ENCODE results near the gene DNMT1.

The DNMT1 gene

DNA sequence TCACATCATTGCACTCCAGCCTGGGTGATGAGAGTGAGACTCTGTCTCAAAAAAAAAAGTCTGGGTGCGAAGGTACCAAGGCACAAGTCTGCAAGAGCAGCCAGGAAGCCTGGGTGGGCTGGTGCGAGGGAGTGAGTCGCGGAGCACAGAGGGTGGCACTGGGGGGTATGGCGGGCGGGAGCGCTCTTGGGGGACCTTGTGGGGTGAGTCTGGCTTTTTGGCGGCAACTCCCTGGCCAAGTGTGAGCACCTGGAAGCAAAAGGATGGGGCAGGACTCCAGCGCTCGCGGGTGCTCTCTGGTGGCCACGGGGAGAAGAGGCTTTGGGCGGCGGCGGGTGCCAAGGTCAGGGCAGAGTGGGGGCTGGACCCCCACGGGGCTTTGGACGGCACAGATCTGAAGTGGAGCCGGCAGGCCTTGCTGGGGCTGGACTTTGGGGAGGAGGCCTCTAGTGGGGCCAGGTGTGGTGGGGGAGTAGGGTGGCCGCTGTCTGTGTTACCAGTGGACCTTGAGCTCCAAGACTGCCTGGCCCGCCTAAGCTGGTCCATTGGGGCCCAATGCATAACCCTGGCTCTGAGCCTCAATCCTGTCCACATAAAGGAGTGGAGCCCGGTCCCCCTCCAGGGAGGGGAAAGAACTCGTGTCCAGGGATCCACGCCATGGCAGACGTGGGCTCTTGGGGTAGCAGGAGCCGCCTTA, 81.7 kb downstream of the DNMT1 start:
- no peak for DNase-seq (ENCODE audit: low spot score)

DNA sequence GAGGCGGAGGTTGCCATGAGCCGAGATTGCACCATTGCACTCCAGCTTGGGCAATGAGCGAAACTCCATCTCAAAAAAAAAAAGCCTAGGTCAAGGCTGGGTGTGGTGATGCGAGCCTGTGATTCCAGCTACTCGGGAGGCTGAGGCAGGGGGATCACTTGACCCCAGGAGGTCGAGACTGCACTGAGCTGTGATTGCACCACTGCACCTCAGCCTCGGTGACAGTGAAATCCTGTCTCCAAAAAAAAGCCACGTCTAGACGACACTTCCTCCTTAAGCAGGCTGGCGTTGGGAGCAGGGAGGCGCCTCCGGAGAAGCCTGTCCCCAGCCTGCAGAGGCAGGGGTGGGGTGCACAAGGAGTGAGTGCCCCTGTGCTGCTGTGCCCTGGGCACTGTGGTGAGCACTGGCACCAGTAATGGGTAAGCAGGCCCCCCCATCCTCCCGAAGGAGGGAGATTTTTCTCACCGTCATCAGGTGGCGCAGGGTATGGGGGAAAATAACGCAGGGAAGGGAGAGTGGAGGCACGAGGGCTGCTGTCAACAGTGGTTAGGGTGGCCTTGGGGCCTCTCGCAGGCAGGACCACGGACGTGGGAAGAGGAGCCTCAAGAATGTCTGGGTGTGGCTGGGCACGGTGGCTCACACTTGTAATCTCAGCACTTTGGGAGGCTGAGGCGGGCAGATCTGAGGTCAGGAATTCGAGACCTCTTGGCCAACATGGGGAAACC, 82.6 kb downstream of the DNMT1 start:
- no peak for DNase-seq (ENCODE audit: low spot score)

DNA sequence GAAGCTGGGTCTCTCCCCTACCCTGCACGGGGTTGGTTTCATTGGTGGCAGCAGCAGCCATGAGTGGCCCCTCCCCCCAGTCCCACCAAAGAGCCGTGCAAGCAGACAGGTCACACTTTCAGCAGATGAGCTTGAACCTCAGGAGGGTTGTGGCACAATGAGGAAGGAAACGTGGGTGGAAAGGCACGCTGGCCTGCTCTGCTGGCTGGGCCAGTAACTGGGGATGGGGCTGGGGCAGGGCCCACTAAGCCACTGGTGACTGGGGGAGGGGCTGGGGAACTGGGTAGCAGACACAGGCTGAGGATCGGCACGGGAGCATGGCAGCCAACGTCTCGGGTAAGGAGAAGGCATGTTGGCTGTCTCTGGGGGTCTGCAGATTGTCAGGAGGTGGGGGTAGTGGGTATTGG, 83.3 kb downstream of the DNMT1 start, which contains the start of gene P2RY11:
P2RY11 (plus strand) TSS at position 289 of the 407 bp plus-strand sequence; CDS start at position 318, 29 bp downstream.
- no peak for DNase-seq (ENCODE audit: low spot score)

DNA sequence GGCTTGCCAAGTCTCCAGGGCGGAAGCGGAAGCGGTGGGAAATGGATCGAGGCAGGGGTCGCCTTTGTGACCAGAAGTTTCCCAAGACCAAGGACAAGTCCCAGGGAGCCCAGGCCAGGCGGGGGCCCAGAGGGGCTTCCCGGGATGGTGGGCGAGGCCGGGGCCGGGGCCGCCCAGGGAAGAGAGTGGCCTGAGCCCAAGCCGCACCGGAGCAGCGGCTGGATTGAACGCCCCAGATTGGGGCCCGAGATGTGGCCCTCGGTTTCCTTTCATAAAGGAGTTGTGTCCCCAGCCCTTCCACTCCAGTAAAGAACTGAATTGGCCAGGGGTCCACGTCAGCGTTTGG, 83.8 kb downstream of the DNMT1 start:
- DNase-seq (ENCODE audit: low spot score): no peak

DNA sequence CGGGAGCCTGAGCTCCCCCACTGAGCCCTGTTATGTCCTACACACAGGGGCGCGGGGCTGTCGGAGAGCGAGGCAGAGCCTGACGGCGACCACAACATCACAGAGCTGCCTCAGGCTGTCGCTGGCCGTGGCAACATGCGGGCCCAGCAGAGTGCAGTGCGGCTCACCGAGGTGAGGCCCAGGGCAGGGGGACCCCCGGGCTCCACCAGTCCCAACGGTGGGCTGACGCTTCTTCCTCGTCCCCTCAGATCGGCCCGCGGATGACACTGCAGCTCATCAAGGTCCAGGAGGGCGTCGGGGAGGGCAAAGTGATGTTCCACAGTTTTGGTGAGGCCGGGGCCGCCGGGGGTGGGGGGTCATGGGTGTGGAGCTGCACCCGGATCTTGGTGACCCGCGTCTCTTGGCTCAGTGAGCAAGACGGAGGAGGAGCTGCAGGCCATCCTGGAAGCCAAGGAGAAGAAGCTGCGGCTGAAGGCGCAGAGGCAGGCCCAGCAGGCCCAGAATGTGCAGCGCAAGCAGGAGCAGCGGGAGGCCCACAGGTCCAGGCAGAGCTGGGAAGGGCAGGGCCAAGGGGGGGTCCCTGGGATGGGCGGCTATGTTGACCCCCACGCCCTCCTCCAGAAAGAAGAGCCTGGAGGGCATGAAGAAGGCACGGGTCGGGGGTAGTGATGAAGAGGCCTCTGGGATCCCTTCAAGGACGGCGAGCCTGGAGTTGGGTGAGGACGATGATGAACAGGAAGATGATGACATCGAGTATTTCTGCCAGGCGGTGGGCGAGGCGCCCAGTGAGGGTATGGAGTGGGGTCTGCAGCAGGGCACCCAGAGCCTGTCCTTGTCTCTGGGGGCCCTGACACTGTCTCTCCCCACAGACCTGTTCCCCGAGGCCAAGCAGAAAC, 84.4 kb downstream of the DNMT1 start:
- DNase-seq (ENCODE audit: low spot score): no peak

DNA sequence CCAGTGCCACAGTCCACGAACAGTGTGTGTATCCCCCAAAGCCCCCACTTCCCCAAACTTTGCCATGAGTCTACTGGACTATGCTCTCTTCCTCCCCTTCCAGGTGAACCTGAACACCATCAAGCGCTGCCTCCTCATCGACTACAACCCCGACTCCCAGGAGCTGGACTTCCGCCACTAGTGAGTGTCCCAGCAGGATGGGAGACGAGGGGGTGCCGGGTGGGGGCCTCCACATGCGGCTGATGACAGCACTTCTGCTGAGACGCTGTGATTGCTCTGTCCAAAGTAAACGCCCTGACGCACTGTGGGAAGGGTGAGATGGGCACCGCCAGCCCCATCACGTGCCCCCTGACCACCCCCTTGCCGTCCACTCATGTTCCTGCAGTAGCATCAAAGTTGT, 85.2 kb downstream of the DNMT1 start:
- DNase-seq (ENCODE audit: low spot score): no peak

DNA sequence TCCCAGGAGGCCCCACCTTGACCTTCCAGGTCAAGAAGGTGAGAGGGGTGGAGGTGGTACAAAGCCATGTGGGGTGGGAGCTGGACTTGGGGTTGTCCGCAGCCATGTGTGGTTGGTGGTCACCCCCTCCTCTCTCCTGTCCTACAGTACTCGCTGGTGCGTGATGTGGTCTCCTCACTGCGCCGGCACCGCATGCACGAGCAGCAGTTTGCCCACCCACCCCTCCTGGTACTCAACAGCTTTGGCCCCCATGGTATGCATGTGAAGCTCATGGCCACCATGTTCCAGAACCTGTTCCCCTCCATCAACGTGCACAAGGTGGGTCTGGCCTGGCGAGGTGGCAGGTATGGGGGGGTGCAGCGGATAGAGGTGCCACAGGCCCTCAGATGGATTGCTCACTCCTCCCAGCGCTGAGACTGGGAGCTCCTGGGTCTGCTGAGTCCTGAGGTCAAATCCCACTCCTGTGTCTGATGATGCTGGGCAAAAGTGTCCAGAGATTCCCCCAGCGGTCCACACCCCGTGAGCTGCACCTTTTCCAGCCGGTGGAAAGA, 86.9 kb downstream of the DNMT1 start:
- no peak for DNase-seq (ENCODE audit: low spot score)

DNA sequence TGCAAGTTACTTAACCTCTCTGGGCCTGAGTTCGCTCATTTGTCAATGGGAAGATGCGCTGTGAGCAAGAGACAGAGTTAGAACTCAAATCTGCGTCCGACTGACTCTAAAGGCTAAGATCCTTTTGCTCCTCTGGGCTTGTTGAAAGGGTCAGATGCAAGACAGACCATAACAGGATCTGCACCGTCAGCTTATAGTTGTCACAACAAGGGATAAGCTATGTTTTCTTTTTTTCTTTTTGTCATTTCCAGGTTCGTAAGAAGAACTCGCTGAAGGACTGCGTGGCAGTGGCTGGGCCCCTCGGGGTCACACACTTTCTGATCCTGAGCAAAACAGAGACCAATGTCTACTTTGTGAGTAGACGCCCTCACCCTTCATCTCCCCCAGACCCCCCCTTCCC, 87.5 kb downstream of the DNMT1 start:
- no peak for DNase-seq (ENCODE audit: low spot score)

DNA sequence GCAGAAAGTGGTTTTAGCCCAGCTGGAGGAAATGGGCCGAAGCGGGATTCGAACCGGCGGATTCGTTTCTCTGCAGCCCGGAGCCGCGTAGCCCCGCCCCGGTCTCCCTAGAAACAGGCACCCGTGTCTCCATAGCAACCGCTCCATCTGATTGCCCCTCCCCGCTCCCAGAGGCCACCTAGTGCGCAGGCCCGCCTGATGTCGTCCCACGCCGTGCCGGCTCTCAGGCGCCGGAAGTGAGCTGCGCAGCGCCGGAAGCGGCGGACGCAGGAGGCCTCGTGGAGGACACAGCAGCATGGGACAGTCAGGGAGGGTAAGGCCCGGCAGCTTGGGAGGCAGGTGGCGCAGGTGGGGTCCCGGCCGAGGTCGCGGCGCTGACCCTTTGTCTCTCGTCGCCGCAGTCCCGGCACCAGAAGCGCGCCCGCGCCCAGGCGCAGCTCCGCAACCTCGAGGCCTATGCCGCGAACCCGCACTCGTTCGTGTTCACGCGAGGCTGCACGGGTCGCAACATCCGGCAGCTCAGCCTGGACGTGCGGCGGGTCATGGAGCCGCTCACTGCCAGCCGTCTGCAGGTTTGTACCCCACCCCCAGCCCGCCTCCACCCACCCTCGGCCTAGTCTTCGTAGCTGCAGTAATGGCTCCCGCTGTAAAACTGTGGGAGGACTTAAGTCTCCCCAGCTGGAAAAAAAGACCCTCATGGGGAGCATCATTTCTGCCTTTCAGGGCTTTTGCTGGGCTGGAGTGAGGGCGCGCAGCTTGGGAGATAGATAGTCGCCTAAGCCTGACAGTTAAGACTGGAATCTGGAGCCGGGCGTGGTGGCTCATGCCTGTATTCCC, 88.4 kb downstream of the DNMT1 start, which contains the start of gene PPAN:
PPAN (plus strand) TSS at position 263 of the 837 bp plus-strand sequence; CDS start at position 296, 33 bp downstream.
- DNase-seq (ENCODE audit: low spot score): peak; percentile 97

DNA sequence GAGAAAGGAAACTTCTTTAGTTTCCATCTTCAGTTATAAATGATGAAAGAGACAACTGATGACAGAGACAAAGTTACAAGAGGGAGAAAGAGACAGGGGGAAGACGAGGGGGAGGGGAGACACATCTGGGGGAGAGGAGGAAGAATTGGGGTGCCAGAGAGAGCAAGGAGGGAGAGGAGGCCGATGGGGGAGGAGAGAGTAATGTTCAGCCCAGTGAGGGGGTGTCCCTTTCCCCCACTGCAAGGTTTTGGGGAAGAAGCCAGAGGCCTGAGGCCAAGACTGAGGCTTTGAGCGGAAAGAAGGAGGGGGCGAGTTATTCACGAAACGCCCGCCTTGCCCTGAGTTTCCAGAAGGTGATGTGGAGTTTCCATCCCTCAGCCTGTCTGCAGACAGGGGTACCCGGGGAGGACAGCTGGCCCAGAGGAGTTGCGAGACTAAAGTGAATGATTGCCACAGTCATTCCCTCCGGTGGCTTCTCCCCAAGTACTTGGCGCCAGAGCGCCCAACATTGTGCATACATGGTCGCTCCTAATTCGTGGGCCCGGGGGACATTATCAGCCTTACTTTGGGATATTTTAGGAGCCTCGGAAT, 89.1 kb downstream of the DNMT1 start:
- no peak for DNase-seq (ENCODE audit: low spot score)

DNA sequence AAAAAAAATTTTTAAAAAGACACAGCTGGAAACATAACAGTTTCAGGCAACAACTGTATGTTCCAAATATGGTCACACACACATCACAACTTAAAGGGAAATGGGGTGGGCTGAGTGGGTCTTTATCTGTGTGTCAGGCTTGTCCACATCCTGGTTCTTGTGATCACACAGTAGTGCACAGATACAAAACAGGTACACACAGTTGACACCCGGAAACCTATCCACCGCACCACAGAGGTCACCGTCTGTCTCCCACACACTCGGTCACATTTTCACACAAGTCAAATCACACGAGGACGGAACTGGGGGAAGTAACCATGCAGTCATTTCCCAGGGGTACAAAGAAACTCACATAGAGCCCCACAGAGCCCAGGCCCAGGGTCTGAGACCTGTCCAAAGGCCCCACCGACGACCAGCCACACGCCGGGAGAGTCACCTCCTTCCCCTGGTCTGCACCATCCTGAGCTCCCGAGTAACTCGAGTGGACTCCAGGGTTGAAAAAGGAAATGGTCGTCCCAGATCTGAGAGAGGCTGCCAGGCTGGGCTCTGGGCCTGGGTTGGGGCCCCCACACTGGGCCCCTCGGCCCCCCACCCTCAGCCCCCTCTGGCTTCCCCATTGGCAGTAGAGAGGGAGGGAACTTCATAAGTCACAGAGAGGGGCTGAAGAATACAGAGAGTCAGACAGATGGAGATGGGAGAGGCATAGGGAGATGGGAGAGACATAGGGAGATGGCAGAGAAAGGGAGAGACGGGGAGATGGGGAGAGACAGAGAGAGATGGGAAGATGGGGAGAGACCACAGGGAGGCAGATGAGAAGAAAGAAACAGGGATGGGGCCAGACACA, 89.9 kb downstream of the DNMT1 start:
- no peak for DNase-seq (ENCODE audit: low spot score)

DNA sequence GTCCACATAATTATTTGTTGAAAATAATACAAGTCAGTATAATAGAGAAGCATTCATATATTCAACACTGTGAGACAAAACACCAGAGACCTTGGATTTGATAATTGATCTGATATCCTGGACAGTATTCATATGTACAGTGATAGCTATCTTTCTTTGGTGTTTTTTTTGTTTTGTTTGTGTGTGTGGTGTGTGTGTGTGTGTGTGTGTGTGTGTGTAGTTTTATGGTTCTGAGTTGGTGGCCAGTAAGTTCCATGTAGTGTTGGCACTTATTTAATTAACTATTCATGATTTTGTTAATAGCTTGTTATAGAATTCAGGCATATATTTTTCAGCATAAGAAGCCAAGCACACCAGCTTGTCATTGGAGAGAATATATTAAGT, 90.6 kb downstream of the DNMT1 start:
- DNase-seq (ENCODE audit: low spot score): no peak

DNA sequence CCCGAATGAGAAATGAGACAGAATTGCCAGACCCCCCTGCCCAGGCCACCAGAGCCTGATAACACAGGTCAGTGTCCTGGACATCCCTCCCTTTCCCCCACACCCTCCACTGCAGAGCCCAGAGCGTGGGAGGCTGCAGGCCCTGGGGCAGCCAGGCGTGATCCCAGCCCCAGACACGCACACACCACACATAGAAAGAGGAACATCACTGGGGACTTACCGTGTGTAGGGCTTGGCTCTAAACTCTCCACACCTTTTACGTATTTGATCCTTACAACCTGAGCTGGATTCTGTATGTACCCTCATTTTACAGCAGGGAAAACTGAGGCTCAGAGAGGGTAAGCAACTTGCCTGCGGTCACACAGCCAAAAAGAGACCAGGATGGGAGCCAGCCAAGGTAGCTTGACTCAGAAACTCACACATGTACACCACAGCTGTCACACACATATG, 91.9 kb downstream of the DNMT1 start:
- DNase-seq (ENCODE audit: low spot score): no peak

DNA sequence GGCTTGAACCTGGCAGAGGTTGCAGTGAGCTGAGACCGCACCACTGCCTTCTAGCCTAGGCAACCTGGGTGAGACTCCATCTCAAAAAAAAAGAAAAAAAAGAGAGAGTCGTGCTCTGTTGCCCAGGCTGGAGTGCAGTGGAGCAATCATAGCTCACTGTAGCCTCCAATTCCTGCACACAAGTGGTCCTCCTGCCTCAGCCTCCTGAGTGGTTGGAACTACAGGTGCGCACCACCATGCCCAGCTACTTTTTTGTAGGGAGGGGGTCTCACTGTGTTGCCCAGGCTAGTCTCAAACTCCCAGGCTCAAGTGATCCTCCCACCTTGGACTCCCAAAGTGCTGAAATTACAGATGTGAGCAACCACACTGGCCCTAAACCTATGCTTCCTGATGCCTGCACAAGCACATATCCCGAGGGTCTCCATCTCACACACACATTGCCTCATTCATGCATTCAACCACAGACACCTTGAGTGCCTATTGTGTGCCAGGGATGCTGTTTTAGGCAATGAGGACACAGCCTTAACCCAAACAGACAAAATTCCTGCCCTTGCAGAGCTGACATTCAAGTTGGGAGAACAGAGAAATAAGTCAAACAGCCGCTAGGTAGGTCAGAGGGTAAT, 94.5 kb downstream of the DNMT1 start:
- DNase-seq (ENCODE audit: low spot score): no peak

DNA sequence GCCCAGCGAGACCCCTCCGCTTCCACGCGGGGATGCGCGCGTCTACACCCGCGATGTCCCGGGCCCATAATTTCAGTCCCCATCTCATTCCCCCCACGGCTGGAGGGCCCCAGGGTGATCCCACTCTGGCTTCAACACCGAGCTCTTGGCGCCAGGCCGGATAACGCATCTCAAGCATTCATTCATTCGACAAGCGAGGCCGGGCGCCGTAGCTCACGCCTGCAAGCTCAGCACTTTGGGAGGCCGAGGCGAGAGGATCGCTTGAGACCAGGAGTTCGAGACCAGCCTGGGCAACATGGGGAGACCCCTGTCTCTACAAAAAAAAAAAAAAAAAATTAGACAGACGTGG, 98.2 kb downstream of the DNMT1 start:
- DNase-seq (ENCODE audit: low spot score): no peak

DNA sequence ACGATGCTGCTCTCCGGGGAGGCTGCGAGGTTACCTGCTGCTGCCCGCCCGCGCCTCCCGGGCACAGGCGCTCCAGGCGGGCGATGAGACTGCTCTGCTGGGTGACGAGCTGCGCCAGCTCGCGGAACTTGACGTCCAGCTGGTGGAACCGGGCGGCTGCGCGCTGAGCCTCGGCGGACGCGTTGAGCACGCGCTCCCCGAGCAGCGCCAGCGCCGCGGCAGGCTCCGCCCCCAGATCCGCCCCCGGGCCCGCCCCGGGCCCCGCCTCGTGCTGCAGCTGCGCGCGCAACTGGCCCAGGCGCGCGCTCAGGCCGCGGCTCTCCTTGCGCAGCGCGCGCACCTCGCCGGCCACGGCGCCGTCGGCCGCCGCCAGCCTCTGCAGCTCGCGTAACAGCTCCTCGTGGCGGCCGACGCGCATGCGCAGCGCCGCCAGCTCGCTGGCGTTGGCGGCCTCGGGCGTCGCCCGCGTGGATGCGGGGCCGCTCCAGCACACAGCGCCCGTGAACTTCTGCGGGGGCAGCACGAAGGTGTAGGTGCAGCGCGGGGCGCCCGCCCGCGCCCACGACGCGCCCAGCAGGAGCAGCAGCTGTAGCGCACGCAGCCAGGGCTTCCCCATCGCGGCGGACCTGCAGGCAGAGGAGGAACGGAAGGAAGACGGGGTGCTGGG, 98.7 kb downstream of the DNMT1 start:
- DNase-seq (ENCODE audit: low spot score): peak; percentile 91

DNA sequence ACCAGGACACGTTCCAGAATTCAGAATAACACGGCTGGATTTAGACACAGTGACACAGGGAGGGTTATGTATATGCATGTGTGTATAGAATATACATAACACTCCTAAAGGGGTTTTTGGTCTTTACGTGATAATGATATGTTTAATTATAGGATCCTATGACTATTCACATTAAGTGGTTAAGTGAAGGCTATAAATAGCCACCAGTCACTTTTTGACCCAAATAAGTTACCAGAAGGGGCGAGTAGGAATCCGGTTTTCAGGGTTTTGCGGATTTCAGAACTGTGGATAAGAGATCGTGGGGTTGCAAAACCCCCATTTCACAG, 99.2 kb downstream of the DNMT1 start:
- DNase-seq (ENCODE audit: low spot score): no peak

DNA sequence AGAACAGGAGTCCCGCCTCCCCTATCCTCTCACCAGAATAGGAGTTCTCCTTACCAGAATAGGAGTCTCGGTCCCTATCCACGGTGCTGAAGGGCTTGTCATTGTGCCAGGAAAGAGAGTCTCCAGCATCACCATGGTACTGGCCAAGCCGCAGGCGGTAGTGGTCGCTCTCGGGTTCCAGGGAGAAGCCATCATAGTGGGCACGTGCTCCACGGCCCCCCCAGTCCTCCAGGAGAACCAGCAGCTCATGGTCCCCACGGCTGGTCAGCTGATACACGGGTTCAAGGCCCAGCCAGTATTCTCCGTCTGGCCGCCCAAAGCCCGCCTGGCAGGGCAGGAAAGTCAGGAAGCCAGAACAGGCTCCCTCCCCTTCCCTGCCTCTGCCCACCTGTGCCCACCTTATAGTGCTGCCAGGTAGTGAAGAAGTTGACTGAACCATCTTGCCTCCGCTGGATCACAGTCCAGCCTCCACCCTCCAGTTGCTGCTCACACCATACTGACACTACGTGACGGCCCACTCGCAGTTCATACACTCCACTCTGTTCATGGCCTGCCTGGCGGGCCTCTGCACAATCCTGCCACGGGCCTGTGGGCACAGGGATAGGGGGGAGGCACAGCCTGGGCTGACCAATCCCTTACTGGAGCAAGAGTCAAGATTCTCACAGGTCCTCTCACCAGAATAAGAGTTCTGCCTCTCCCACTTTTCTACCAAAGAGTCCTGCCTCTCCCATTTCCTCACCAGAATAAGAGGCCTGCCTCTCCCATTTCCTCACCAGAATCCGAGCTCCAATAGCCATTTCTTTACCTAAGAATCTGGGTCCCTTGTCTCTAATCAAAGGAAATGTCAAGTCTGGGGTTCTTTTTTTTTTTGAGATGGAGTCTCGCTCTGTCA, 101.2 kb downstream of the DNMT1 start:
- DNase-seq (ENCODE audit: low spot score): no peak
